Esophagus muscularis mucosa (tissue), 4 donors: ENCODE results near the gene TDG. TPM values are rescaled to one million over a fixed set of nuclear protein-coding genes. Genes with fewer than 3 reads are reported as not detected.

Experiments used
- DNase-seq: peaks from one replicate; pipeline ENCODE4 v3.0.0-alpha.2; 2017; ENCODE audit errors: extremely low spot score
- H3K27ac ChIP-seq, 4 donors: fragments of 200-600 bp; sonication (generic); replicated peaks in 1 of 4; 1 replicate in 3 of 4; 2 replicates in 1 of 4; pipeline ENCODE4 v1.5.1; 2016 to 2019; ENCODE audit warnings: mild to moderate bottlenecking in 1 of 4
- H3K27me3 ChIP-seq, 4 donors: fragments of 200-600 bp; sonication (generic); one replicate each; pipeline versions ENCODE4 v1.5.1 to v1.6.0; 2016 to 2019
- H3K36me3 ChIP-seq, 4 donors: fragments of 200-600 bp; sonication (generic); one replicate each; pipeline ENCODE4 v1.5.1; 2016 to 2019
- H3K4me1 ChIP-seq, 4 donors: fragments of 200-600 bp; sonication (generic); one replicate each; pipeline ENCODE4 v1.5.1; 2016 to 2019
- H3K4me3 ChIP-seq, 4 donors: fragments of 200-600 bp; sonication (generic); 1 replicate in 2 of 4; 2 replicates in 2 of 4; pipeline ENCODE4 v1.5.1; 2016 to 2019; ENCODE audit warnings: mild to moderate bottlenecking in 4 of 4, moderate library complexity in 1 of 4
- H3K9me3 ChIP-seq, 4 donors: fragments of 200-600 bp; sonication (generic); 1 replicate in 3 of 4; 2 replicates in 1 of 4; pipeline ENCODE4 v1.5.1; 2016 to 2019
- EP300 ChIP-seq: sonication (generic); formaldehyde crosslinking; IDR thresholded peaks from one replicate; pipeline ENCODE4 v1.6.1; 2017; ENCODE audit warnings: antibody characterized with exemption
- POLR2A ChIP-seq: fragments of 450-650 bp; IDR thresholded peaks from one replicate; pipeline ENCODE4 v1.6.1; 2017; ENCODE audit warnings: antibody characterized with exemption, moderate library complexity, mild to moderate bottlenecking, low read depth
- POLR2AphosphoS5 ChIP-seq, 2 donors: sonication (generic); formaldehyde crosslinking; IDR thresholded peaks; one replicate each; pipeline ENCODE4 v1.6.1; 2017; ENCODE audit warnings: antibody characterized with exemption in 2 of 2
- WGBS: methylation state at CpG from one replicate; pipeline ENCODE4 v1.1.5; 2018; 5-methylcytosine and 5-hydroxymethylcytosine counted together
- intact Hi-C: fragments of 100-400 bp; cut with DNase I; formaldehyde crosslinking; loops from one replicate; pipeline ENCODE4 v1.15.1; 2023
- total RNA-seq, 4 donors: library from RNA; depleted of rRNA; stranded (reverse); fragments of >200 nt; gene quantifications; one replicate each; pipeline versions ENCODE4 v1.1.0 to v1.2.1, GENCODE V29; 2016
- TF ChIP-seq, protein P1 (sequence below), 3 experiments: fragments of 200-600 bp in 2 of 3; fragments of 450-650 bp in 1 of 3; sonication (generic) in 2 of 3; IDR thresholded peaks; one replicate each; pipeline ENCODE4 v1.5.1; 2017 to 2019; ENCODE audit warnings: antibody characterized with exemption in 3 of 3, mild to moderate bottlenecking in 2 of 3, moderate library complexity in 1 of 3

TDG gene
- total RNA-seq, 4 donors from 2014 or later, result 13.7 to 16.4 (median 14.1) TPM

DNA sequence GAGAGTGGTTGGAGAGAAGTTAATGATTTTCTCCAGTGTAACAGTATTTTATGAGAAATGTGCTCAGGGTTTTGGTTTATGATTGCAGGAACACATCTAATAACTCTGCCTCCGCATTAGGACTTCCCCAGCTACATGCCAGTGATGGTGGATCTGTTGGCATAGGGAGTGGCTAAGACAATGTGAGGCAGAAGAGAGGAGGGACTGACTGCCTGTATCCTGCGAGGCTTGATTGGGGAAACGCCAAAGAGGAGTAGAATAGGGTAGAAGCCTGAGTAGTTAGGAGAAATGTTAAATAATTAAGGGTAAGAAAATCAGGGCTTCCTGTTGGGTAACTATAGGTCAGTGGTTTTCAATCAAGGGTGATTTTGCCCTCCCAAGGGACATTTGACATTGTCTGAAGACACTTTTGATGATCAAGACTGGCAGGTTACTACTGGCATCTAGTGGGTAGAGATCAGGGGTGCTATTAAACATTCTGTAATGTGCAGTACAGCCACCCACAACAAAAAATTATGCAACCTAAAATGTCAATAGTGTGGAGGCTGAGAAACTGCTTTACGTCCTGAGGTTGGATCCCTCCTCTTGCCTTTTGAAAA, 12.8 kb downstream of the TDG start:
- no peaks in the 10 kb centered on the region for H3K9me3 ChIP-seq
- H3K27me3 ChIP-seq, result no peaks in the 10 kb centered on the region
- H3K4me3 ChIP-seq, result no peak overlapping the region
- DNase-seq, result no peak
- no peak overlapping the region for H3K27ac ChIP-seq
- H3K4me1 ChIP-seq, result peaks cover 0 to 15% (median 8%) of the 10 kb centered on the region in 4 donors
- intact Hi-C loops, result no loop called here
- peaks cover 43 to 70% (median 60%) of the 10 kb centered on the region in 4 donors for H3K36me3 ChIP-seq
- WGBS, result 90% methylated on average over 4 of the region's 4 CpGs
- TF ChIP-seq, protein P1, sequence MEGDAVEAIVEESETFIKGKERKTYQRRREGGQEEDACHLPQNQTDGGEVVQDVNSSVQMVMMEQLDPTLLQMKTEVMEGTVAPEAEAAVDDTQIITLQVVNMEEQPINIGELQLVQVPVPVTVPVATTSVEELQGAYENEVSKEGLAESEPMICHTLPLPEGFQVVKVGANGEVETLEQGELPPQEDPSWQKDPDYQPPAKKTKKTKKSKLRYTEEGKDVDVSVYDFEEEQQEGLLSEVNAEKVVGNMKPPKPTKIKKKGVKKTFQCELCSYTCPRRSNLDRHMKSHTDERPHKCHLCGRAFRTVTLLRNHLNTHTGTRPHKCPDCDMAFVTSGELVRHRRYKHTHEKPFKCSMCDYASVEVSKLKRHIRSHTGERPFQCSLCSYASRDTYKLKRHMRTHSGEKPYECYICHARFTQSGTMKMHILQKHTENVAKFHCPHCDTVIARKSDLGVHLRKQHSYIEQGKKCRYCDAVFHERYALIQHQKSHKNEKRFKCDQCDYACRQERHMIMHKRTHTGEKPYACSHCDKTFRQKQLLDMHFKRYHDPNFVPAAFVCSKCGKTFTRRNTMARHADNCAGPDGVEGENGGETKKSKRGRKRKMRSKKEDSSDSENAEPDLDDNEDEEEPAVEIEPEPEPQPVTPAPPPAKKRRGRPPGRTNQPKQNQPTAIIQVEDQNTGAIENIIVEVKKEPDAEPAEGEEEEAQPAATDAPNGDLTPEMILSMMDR (IDR thresholded peaks at IDR 0.05), result no peak
- TF ChIP-seq EP300, result no peak
- no peak for TF ChIP-seq POLR2AphosphoS5 (IDR thresholded peaks at IDR 0.05)
- no peak for TF ChIP-seq POLR2A

DNA sequence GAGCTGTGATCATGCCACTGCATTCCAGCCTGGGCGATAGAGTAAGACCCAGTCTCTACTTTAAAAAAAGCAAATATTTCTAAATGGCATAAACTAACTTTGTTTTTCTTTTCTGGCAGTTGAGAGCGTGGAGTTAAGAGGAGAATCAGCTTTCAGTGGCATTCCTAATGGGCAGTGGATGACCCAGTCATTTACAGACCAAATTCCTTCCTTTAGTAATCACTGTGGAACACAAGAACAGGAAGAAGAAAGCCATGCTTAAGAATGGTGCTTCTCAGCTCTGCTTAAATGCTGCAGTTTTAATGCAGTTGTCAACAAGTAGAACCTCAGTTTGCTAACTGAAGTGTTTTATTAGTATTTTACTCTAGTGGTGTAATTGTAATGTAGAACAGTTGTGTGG, 21.2 kb downstream of the TDG start:
- no peaks in the 10 kb centered on the region for H3K9me3 ChIP-seq
- intact Hi-C loops, result no loop called here
- 53% methylated on average over 2 of the region's 2 CpGs for WGBS
- no peak overlapping the region for H3K4me3 ChIP-seq
- no peak for DNase-seq
- H3K36me3 ChIP-seq, result peaks cover 44 to 79% (median 64%) of the 10 kb centered on the region in 4 donors
- H3K4me1 ChIP-seq, result no peaks in the 10 kb centered on the region
- no peaks in the 10 kb centered on the region for H3K27me3 ChIP-seq
- TF ChIP-seq POLR2A (no peak), POLR2AphosphoS5 (IDR thresholded peaks at IDR 0.05) (no peak)
- H3K27ac ChIP-seq, result no peak overlapping the region

DNA sequence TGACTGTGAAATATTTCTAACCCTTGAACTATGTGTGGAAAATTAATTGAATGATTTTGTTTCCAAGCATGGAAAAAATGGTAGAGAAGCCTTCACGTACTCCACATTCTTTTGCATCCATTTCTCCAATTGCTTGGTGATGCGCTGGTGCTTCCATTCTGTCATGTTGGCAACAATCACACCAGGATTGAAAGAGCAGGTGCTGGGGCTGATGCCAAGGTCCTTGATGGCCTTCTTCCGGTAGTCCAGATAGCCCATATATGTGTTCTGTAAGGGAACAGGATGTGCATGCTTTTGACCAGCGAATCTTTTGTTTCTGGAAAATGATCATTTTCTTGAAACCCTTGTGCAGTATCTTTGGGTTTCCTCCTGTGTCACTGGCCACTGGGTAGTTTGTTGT, 28.6 kb downstream of the TDG start:
- peaks cover 0 to 5% (median 0%) of the 10 kb centered on the region in 4 donors for H3K4me1 ChIP-seq
- 93% methylated on average over 4 of the region's 4 CpGs for WGBS
- TF ChIP-seq EP300 (no peak), POLR2AphosphoS5 (IDR thresholded peaks at IDR 0.05) (no peak), POLR2A (no peak)
- TF ChIP-seq, protein P1 (IDR thresholded peaks at IDR 0.05), result no peak
- no peaks in the 10 kb centered on the region for H3K9me3 ChIP-seq
- intact Hi-C loops, result no loop called here
- no peaks in the 10 kb centered on the region for H3K27me3 ChIP-seq
- no peak overlapping the region for H3K27ac ChIP-seq
- H3K36me3 ChIP-seq, result peaks cover 0 to 16% (median 9%) of the 10 kb centered on the region in 4 donors
- no peak for DNase-seq
- no peak overlapping the region for H3K4me3 ChIP-seq

DNA sequence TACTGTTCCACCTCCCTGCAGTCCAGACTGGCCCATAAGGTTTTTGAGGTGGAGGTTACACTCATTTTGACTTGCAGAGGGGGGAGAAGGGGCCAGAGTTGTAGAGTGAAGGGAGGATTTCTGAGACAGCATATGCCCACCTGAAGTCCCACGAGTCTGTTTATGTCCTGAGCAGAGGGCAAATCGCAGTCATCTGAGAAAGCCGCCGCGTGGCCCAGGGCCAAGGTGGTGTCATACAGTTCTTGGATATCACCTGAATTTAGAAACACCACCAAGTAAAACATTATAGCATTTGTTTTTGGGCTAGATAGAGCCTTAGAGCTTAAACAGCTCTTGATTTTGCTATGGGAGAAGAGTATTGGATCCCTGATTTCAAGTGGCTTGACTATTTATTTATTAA, 30.9 kb downstream of the TDG start:
- intact Hi-C loops, result no loop called here
- Histone ChIP-seq H3K27ac (no peak overlapping the region), H3K4me1 (peaks cover 0 to 5% (median 0%) of the 10 kb centered on the region in 4 donors), H3K27me3 (no peaks in the 10 kb centered on the region), H3K4me3 (no peak overlapping the region), H3K36me3 (no peaks in the 10 kb centered on the region), H3K9me3 (no peaks in the 10 kb centered on the region)
- TF ChIP-seq POLR2AphosphoS5 (IDR thresholded peaks at IDR 0.05), result no peak
- TF ChIP-seq EP300, result no peak
- TF ChIP-seq POLR2A, result no peak
- TF ChIP-seq, protein P1 (IDR thresholded peaks at IDR 0.05), result no peak
- no peak for DNase-seq
- 83% methylated on average over 5 of the region's 5 CpGs for WGBS

DNA sequence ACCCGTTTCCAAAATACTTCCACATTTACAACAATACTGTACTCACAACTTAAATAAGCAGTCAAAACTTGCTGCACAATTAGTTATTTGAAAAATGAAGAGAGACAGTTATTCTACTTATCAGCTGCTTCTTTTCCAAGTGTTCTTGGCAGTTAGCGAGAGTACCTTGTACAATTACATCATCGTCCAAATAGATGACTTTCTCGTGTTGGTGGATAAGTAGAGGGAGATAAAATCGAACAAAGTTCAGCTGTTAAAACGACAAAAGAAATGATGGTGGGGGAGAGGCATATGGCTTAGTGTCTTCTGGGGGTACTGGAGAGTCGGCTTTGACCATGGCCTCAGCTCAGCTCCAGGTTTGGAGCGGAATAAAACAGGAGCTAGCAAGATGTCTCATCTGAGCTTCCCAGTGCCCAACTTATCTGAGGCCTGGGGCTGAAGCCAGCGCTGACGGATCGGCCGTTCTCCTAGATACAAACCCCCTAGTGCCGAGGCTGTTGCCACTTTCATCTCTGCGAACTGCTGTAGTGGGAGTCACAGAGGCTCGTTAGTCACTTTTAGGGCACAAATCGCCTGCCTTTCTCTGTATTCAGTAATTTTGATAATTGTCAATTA, 31.7 kb downstream of the TDG start:
- TF ChIP-seq POLR2AphosphoS5 (IDR thresholded peaks at IDR 0.05), result peak in 1 of 2 donors; percentile 8
- TF ChIP-seq EP300, result no peak
- no peak for TF ChIP-seq POLR2A
- TF ChIP-seq, protein P1 (IDR thresholded peaks at IDR 0.05), result no peak
- no peak for DNase-seq
- Histone ChIP-seq H3K9me3 (no peaks in the 10 kb centered on the region), H3K4me3 (peak overlapping the region in 3 of 4 donors; percentile 5 to 21 (median 5)), H3K36me3 (no peaks in the 10 kb centered on the region), H3K4me1 (peaks cover 0 to 5% (median 0%) of the 10 kb centered on the region in 4 donors), H3K27me3 (no peaks in the 10 kb centered on the region), H3K27ac (peak overlapping the region in 3 of 4 donors; percentile 6 to 33 (median 29))
- 69% methylated on average over 16 of the region's 16 CpGs for WGBS
- intact Hi-C loops, result no loop called here
